Esophagus squamous epithelium (tissue), 5 donors: Measurements from ENCODE around the gene C11orf52. TPM values are rescaled to one million over a fixed set of nuclear protein-coding genes. Genes with fewer than 3 reads are reported as not detected.
"Not testable (repeated sequence)": the region's sequence is repeated elsewhere in the genome, so short reads cannot be mapped to it uniquely, and the experiment has no call there.

Experiments used
- DNase-seq: peaks from one replicate; lab custom pipeline; 2025; lab: John Stamatoyannopoulos, UW
- H3K27ac ChIP-seq, 4 donors: fragments of 200-600 bp; sonication (generic); one replicate each; pipeline ENCODE4 v1.5.1; 2016 to 2019; ENCODE audit warnings: mild to moderate bottlenecking in 1 of 4
- H3K27me3 ChIP-seq, 4 donors: fragments of 200-600 bp; sonication (generic); 1 replicate in 3 of 4; 2 replicates in 1 of 4; pipeline versions ENCODE4 v1.5.1 to v1.6.0; 2017 to 2021; ENCODE audit warnings: antibody characterized with exemption in 1 of 4
- H3K36me3 ChIP-seq, 3 donors: fragments of 200-600 bp; sonication (generic); one replicate each; pipeline ENCODE4 v1.5.1; 2016 to 2019
- H3K4me1 ChIP-seq, 3 donors: fragments of 200-600 bp; sonication (generic); one replicate each; pipeline ENCODE4 v1.5.1; 2017 to 2019
- H3K4me3 ChIP-seq, 4 donors: fragments of 200-600 bp; sonication (generic); 1 replicate in 3 of 4; 2 replicates in 1 of 4; pipeline ENCODE4 v1.5.1; 2016 to 2019; ENCODE audit warnings: mild to moderate bottlenecking in 2 of 4, moderate library complexity in 1 of 4
- H3K9me3 ChIP-seq, 3 donors: fragments of 200-600 bp; sonication (generic); one replicate each; pipeline ENCODE4 v1.5.1; 2016 to 2019
- POLR2A ChIP-seq, 4 donors: fragments of 450-650 bp; IDR thresholded peaks; one replicate each; pipeline ENCODE4 v1.6.1; 2017; ENCODE audit warnings: antibody characterized with exemption in 4 of 4, mild to moderate bottlenecking in 4 of 4, moderate library complexity in 3 of 4
- WGBS, 2 donors: methylation state at CpG; one replicate each; pipeline ENCODE4 v1.1.5; 2018; 5-methylcytosine and 5-hydroxymethylcytosine counted together
- intact Hi-C: fragments of 100-400 bp; cut with DNase I; formaldehyde crosslinking; loops from one replicate; pipeline ENCODE4 v1.15.0; 2022
- total RNA-seq, 4 donors: library from RNA; depleted of rRNA; stranded (reverse); fragments of >200 nt; gene quantifications; one replicate each; pipeline ENCODE4 v1.1.0, GENCODE V29; 2016
- TF ChIP-seq, protein P1 (sequence below), 6 experiments: fragments of 450-650 bp in 4 of 6; fragments of 200-600 bp in 2 of 6; sonication (generic) in 2 of 6; IDR thresholded peaks; one replicate each; pipeline ENCODE4 v1.5.1; 2016 to 2019; ENCODE audit warnings: antibody characterized with exemption in 6 of 6, mild to moderate bottlenecking in 4 of 6, moderate library complexity in 4 of 6
- donor health status: DM: yes; HTN: yes; CAD: no.

The C11orf52 gene
- total RNA-seq, 4 donors from 2014 or later: 2.4 to 10.2 (median 3.7) TPM

DNA sequence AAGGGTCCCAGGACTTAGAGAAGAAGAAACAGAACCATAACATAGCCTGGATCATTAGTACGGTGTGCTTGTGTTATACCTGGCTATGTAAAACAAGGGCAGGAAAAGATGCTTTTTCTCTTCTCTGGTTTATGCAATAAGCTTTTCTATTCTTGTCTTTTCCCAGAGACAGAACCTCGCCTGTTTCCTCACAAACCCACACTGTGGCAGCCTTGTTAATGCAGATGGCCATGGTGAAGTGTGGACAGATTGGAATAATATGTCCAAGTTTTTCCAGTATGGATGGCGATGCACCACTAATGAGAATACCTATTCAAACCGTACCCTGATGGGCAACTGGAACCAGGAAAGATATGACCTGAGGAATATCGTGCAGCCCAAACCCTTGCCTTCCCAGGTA, 36.5 kb upstream of the C11orf52 start:
- WGBS, 2 donors: 87 to 90% methylated on average over 5 of the region's 5 CpGs
- H3K36me3 ChIP-seq: peaks cover 0 to 15% (median 0%) of the 10 kb centered on the region in 3 donors
- no peak overlapping the region for H3K27ac ChIP-seq
- no peaks in the 10 kb centered on the region for H3K9me3 ChIP-seq
- DNase-seq: no peak
- no peaks in the 10 kb centered on the region for H3K27me3 ChIP-seq
- TF ChIP-seq POLR2A (IDR thresholded peaks at IDR 0.05): no peak
- TF ChIP-seq, protein P1, sequence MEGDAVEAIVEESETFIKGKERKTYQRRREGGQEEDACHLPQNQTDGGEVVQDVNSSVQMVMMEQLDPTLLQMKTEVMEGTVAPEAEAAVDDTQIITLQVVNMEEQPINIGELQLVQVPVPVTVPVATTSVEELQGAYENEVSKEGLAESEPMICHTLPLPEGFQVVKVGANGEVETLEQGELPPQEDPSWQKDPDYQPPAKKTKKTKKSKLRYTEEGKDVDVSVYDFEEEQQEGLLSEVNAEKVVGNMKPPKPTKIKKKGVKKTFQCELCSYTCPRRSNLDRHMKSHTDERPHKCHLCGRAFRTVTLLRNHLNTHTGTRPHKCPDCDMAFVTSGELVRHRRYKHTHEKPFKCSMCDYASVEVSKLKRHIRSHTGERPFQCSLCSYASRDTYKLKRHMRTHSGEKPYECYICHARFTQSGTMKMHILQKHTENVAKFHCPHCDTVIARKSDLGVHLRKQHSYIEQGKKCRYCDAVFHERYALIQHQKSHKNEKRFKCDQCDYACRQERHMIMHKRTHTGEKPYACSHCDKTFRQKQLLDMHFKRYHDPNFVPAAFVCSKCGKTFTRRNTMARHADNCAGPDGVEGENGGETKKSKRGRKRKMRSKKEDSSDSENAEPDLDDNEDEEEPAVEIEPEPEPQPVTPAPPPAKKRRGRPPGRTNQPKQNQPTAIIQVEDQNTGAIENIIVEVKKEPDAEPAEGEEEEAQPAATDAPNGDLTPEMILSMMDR (IDR thresholded peaks at IDR 0.05): no peak
- peaks cover 6 to 23% (median 7%) of the 10 kb centered on the region in 3 donors for H3K4me1 ChIP-seq
- H3K4me3 ChIP-seq: no peak overlapping the region
- intact Hi-C loops: no loop called here

GRCh38 chr11:111885053-111885452, 33.7 kb upstream of the C11orf52 start:
- H3K4me3 ChIP-seq, H3K9me3 ChIP-seq, intact Hi-C loops, DNase-seq, H3K4me1 ChIP-seq, H3K27ac ChIP-seq, H3K27me3 ChIP-seq: not testable (repeated sequence)
- peaks cover 0 to 15% (median 0%) of the 10 kb centered on the region in 3 donors for H3K36me3 ChIP-seq
- WGBS, 2 donors: 82 to 97% methylated on average over 4 of the region's 4 CpGs

DNA sequence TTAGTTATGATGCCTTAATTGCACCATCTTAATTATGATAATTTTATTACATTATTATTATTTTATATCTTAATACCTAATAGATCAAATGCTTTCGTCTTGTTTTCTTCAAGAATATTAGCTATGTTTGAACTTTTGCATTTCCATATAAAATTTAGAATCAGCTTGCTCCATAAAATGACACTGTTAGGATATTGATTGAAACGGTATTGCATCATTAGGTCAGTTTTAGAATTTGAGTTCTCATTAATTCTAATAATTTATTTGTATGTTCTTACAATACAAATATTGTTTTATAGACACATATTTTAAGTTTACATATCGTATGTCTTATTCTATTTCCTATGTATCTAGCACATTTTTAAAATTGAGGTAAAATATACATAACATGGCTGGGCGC, 32.7 kb upstream of the C11orf52 start:
- H3K4me3 ChIP-seq: no peak overlapping the region
- TF ChIP-seq, protein P1 (IDR thresholded peaks at IDR 0.05): no peak
- TF ChIP-seq POLR2A (IDR thresholded peaks at IDR 0.05): no peak
- DNase-seq: no peak
- no peaks in the 10 kb centered on the region for H3K27me3 ChIP-seq
- intact Hi-C loops: no loop called here
- 67 to 75% methylated on average over 4 of the region's 4 CpGs for WGBS, 2 donors
- no peaks in the 10 kb centered on the region for H3K9me3 ChIP-seq
- H3K36me3 ChIP-seq: peaks cover 0 to 15% (median 0%) of the 10 kb centered on the region in 3 donors
- H3K4me1 ChIP-seq: no peaks in the 10 kb centered on the region
- H3K27ac ChIP-seq: no peak overlapping the region

DNA sequence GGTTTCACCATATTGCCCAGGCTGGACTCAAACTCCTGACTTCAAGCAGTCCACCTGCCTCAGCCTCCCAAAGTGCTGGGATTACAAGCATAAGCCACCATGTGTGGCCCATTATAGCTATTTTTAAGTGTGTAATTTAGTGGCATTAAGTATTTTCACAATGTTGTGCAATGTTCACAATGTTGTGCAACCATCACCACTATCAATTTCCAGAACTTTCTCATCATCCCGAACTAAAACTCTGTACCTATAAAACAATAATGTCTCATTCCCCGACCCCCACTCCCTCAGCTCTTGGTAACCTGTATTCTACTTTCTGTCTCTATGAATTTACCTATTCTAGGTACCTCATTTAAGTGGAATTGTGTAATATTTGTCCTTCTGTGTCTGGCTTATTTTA, 31.9 kb upstream of the C11orf52 start:
- no peaks in the 10 kb centered on the region for H3K9me3 ChIP-seq
- H3K27ac ChIP-seq: no peak overlapping the region
- peaks cover 0 to 15% (median 0%) of the 10 kb centered on the region in 3 donors for H3K36me3 ChIP-seq
- H3K4me3 ChIP-seq: no peak overlapping the region
- DNase-seq: no peak
- no peak for TF ChIP-seq POLR2A (IDR thresholded peaks at IDR 0.05)
- TF ChIP-seq, protein P1 (IDR thresholded peaks at IDR 0.05): no peak
- H3K4me1 ChIP-seq: no peaks in the 10 kb centered on the region
- intact Hi-C loops: no loop called here
- no peaks in the 10 kb centered on the region for H3K27me3 ChIP-seq
- WGBS, 2 donors: 69 to 74% methylated on average over 2 of the region's 2 CpGs

DNA sequence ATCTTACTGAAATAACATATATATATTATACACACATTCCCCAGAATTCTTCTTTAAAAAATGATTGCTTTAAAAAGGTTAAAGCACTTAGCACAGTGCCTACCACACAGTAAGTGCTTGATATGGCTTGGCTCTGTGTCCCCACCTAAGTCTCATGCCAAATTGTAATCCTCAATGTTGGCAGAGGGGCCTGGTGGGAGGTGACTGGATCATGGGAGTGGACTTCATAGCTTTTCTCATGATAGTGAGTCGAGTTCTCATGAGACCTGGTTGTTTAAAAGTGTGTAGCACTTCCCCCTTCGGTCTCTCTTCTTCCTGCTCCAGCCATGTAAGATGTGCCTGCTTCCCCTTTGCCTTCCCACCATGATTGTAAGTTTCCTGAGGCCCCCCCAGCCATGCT, 13.3 kb upstream of the C11orf52 start:
- TF ChIP-seq, protein P1 (IDR thresholded peaks at IDR 0.05): no peak
- no peak for TF ChIP-seq POLR2A (IDR thresholded peaks at IDR 0.05)
- H3K27ac ChIP-seq: no peak overlapping the region
- peaks cover 0 to 12% (median 0%) of the 10 kb centered on the region in 3 donors for H3K36me3 ChIP-seq
- H3K9me3 ChIP-seq: no peaks in the 10 kb centered on the region
- H3K27me3 ChIP-seq: no peaks in the 10 kb centered on the region
- intact Hi-C loops: no loop called here
- H3K4me1 ChIP-seq: peaks cover 0 to 14% (median 0%) of the 10 kb centered on the region in 3 donors
- H3K4me3 ChIP-seq: no peak overlapping the region
- 33 to 44% methylated on average over 2 of the region's 2 CpGs for WGBS, 2 donors
- no peak for DNase-seq

- H3K36me3 ChIP-seq: peaks cover 0 to 12% (median 0%) of the 10 kb centered on the region in 3 donors
- H3K9me3 ChIP-seq: no peaks in the 10 kb centered on the region
- DNase-seq: no peak
- H3K27me3 ChIP-seq: no peaks in the 10 kb centered on the region
- intact Hi-C loops: no loop called here
- H3K27ac ChIP-seq: no peak overlapping the region
- no peak for TF ChIP-seq POLR2A (IDR thresholded peaks at IDR 0.05)
- TF ChIP-seq, protein P1 (IDR thresholded peaks at IDR 0.05): no peak
- H3K4me3 ChIP-seq: no peak overlapping the region
- 81 to 94% methylated on average over 1 of the region's 1 CpG for WGBS, 2 donors
- peaks cover 4 to 27% (median 7%) of the 10 kb centered on the region in 3 donors for H3K4me1 ChIP-seq
Measured at GRCh38 chr11:111906680-111907079, 12.0 kb upstream of the C11orf52 start.
